HCT116 (cell line): ENCODE measurements around the gene SLC4A4.

Source experiments
- CEBPB ChIP-seq: IDR thresholded peaks from 2 replicates; pipeline ENCODE4 v1.6.1; 2012; ENCODE audit warnings: low read depth
- CTCF ChIP-seq, 3 experiments: fragments of 200-600 bp in 1 of 3; sonication (generic) in 1 of 3; IDR thresholded peaks in 2 of 3; conservative IDR thresholded peaks in 1 of 3; 2 replicates each; pipeline ENCODE4 v1.5.1; 2012 to 2017; ENCODE audit warnings: low read depth in 2 of 3, low read length in 2 of 3, antibody characterized with exemption in 1 of 3, borderline replicate concordance in 1 of 3, control low read depth in 1 of 3, mild to moderate bottlenecking in 1 of 3, mixed read lengths in 1 of 3, mixed run types in 1 of 3, moderate library complexity in 1 of 3; ENCODE audit not compliant: insufficient read depth in 1 of 3
- FOSL1 ChIP-seq: IDR thresholded peaks from 2 replicates; pipeline ENCODE4 v1.6.1; 2012; ENCODE audit warnings: low read depth
- MAX ChIP-seq: IDR thresholded peaks from 2 replicates; pipeline ENCODE4 v1.6.1; 2012
- POLR2A ChIP-seq: IDR thresholded peaks from 2 replicates; pipeline ENCODE4 v1.7.0; 2011; ENCODE audit warnings: borderline replicate concordance; ENCODE audit not compliant: insufficient read depth, insufficient read length; ENCODE audit errors: extremely low read depth

GRCh38 chr4:71549516-71550160 is 210.8 kb downstream of the SLC4A4 start:
- no peak for TF ChIP-seq MAX
- no peak for TF ChIP-seq CEBPB
- no peak for TF ChIP-seq FOSL1
- no peak for TF ChIP-seq CTCF (IDR thresholded peaks at IDR 0.05 in 2 of 3, conservative IDR thresholded peaks at IDR 0.05 in 1 of 3; ENCODE audit: borderline replicate concordance in 1 of 3, insufficient read depth in 1 of 3, low read depth in 2 of 3, low read length in 2 of 3)
- TF ChIP-seq POLR2A, result no peak
